NCI-H2196 (cell line): ENCODE results near the gene FAXC.
"Not testable (repeated sequence)": the region's sequence is repeated elsewhere in the genome, so short reads cannot be mapped to it uniquely, and the experiment has no call there.

Experiments used
- DNase-seq: peaks from one replicate; lab custom pipeline; 2025; ENCODE audit not compliant: unreplicated experiment; lab: John Stamatoyannopoulos, UW

The FAXC gene

GRCh38 chr6:99344289-99344688 is 5.2 kb downstream of the FAXC start:
- DNase-seq: no peak

GRCh38 chr6:99341862-99342455 is 7.5 kb downstream of the FAXC start:
- no peak for DNase-seq

DNA sequence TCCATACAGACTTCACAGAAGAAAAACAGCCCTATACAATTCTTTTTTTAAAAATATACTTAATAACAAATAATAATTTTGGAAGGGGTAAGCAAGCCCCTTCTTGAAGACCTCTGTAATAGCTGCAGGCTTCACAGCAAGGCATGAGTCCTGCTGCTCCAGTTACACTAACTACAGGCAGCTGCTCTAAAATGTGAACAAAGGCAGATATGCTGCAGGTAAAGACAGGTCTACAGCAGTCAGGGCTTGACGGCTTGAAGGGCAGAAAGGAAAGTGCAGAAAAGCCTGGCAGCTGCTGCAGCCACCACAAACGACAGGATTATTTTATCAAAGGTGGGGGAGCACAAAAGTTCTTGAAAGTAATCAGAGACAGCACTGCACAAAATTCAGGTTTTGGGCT is 11.3 kb downstream of the FAXC start:
- no peak for DNase-seq

- DNase-seq: not testable (repeated sequence)
These were observed 14.2 kb downstream of the FAXC start for GRCh38 chr6:99335298-99335697.

DNA sequence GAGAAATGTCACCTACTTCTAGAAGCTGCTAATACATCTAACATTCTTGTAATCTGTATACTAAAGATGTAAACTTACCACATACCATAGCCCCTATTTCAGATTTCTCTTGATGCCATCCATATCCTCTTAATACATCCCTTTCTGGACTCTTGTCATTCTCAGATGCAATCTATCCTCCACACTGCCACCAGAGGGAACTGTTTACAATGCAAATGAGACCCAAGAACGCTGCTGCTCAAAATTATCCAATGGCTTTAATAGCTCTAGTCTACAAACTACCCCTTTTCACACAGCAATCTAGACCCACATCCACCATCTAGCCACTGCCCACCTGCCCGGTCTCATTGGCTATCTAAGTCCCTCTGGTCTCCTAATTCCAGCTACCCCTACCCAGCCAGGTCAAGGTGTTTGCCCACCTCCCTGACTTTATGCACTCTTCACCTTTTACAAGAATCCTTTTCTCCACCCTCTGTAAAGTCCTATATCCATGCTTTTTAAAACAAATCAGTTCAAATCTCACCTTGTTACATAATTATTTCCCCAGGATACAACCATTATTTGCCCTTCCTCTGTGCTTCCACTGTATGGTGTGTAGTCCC is 14.8 kb downstream of the FAXC start:
- DNase-seq: peak; percentile 52

GRCh38 chr6:99333068-99333467 is 16.4 kb downstream of the FAXC start:
- DNase-seq: no peak

DNA sequence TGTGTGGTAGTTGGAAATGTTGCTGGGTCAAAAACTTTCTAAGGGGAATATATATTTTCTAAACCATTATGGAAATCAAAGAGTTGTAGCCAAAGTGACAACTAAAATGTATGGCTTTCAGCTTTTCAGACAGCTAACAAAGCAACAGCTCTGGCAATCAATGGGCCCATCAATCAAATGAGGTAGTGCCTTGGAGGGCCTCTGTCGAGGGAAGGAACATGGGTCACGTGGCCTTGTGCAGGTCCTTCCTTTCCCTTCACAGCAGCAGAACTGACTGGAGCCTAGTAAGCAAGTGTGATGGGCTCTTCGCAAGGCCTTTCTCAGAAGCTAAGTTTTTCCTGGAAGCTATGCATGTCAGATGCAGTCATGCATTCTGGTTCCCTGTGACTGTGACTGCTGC is 17.9 kb downstream of the FAXC start:
- DNase-seq: no peak

GRCh38 chr6:99330159-99330558 is 19.3 kb downstream of the FAXC start:
- DNase-seq: peak; percentile 62

DNA sequence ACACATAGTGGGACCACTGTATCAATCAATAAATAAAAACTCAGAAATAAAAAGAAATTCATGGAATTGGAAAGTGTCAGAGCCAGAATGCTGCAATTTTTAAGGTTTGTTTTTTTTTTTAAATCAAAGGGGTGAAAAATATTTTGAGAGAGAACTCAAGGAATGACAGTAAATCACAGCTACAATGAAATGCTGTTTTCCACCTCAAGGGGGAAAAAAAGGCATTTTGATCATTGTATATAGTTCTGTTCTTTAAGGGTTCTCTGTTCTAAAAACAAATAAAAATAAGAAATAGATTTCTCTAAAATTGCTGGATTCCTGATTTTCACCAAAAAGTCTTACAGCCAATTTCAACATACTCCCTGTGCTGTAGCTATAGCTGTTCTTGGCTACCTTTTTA is 24.5 kb downstream of the FAXC start:
- no peak for DNase-seq

GRCh38 chr6:99318566-99318965 is 30.9 kb downstream of the FAXC start:
- DNase-seq: no peak

DNA sequence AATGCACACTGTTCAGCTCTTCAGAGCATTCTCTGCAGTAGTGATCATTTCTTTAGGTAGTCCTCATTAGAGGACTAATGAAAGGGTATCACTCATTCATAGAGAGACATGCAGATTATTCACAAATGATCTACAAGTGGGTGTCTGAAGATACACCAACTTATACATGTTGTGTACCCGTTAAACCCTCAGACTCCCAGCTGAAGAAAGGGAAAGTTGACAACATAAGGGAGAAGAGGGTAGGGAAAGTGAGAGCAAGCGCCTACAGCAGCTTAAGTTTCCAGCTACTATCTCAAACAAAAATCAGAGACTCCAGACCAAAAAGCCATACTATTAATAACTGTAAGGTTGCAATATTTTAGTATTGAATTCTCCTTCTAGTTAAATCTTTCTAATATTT is 37.1 kb downstream of the FAXC start:
- DNase-seq: no peak

DNA sequence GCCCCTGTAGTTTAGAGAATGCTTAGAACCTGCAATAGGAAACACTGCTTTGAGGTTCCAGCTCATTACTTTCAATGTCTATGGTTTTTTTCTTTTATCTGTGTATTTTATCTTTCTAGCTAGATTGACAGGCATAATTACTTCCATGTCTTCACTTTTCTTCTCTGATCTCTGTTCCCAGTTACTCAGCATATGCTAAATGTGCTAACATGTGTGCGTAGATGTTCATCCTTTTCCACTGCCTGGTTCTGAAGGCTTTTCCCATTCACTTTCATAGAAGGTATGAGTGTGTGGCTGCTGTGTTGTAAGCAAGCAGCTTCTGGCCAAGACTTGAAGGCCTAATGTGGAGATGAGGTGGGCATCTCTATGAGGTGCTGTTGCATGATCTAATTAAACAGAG is 38.9 kb downstream of the FAXC start:
- DNase-seq: no peak

GRCh38 chr6:99309557-99309956 is 39.9 kb downstream of the FAXC start:
- DNase-seq: no peak

DNA sequence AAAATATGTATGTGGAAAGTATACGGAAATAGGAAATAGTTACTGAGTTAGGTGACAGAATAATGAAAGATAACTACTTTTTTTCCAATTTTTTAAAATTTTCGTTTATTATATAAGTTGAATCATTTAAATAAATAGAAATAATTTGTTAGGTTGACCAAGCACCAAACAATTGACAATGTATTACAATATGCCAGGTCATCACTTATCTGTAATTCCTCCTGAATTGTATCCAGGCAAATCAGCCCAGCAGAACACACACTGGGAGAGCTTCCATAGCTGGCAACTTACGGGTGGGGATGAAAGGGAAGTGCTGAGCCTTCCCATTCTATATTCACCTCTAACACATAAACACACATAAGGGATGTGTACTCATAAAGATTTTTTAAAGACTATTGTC is 40.7 kb downstream of the FAXC start:
- no peak for DNase-seq

DNA sequence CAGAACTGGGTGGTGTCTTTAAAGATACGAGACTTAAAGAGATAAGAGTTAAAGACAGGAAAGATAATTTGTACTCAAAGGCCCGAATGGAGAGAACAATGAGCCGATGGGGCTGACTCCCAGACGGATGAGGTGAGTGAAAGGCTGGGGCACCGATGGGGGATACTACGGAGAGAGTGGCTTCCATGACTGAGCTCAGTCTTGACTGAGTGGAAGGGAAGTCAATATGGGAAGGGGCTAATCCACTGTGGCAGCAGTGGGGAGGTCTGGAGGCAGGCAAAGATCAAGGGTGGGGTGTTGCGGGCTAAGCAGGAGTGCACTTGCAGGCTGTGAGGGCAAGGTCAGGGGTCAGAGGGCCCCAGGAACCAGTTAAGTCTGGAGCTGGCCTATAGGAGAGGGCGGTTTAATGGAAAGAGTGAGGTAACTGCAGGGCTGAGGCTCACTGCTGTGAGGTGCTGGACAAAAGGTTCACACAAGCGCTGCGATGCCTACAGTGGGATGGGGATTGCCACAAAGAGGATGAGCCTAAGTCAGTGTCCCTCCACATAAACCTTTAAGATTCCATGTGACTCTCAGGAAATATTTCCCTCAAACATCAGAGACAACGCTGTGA is 42.1 kb downstream of the FAXC start:
- no peak for DNase-seq

DNA sequence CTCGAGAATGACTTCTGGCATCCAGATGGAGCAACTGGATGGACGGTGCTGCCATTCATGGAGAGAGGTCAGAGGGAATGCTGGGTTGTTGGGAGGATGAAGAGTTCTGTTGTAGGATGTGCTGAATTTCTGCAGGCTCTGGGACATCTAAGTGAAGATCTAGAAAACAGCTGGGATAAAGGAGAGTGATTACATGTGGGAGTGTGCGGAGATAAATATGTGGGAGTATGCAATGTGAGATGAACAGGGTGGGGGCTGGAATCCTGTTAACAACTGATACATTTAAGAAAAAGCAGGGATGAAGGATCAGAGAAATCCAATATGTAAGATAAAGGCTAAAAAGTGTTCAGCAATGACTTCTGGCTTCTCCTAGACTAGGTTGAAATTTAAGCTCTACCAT is 43.1 kb downstream of the FAXC start:
- DNase-seq: no peak

DNA sequence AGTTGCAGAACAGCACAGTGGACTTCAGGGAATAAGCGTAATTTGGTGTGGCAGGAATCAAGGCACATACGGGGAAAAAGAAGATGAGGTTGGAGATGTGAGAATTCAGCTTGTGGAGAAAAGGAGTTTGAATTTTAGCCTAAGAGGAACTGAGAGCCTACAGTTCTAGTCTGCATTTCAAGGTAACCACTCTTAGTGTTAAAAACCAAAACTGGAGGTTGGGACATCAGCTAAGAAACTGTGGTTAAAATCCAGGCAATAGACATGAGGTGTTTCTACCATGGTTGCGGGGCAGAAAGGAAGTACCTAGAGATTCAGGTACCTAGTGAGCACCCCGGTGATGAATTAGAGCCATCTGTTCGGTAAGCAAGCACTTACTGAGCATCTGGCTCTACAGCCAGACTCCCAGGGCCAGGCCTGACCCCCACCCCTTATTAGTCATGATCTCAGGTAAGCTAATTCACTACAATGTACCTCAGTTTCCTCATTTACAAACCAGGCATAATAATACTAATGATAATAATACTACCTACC is 44.4 kb downstream of the FAXC start:
- no peak for DNase-seq

DNA sequence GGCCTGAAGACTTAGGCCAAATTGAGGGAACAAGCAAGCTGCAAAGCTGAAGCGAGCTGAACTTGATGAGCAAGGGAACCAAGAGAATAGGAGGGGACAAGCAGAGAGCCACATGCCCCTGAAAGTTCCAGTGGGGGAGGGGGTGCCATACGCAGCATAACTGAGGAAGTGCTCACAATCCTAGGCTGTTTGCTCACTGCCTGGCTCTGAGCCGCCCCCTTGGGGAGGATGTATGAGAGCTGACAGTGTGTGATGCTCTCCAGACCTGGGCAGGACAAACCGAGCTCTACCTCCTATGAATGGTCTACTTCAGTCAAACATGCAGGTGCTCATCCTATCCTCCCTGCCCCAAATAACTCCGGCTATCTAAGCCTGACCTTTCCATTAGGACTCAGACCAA is 52.1 kb downstream of the FAXC start:
- no peak for DNase-seq

GRCh38 chr6:99297006-99297405 is 52.5 kb downstream of the FAXC start:
- DNase-seq: no peak

DNA sequence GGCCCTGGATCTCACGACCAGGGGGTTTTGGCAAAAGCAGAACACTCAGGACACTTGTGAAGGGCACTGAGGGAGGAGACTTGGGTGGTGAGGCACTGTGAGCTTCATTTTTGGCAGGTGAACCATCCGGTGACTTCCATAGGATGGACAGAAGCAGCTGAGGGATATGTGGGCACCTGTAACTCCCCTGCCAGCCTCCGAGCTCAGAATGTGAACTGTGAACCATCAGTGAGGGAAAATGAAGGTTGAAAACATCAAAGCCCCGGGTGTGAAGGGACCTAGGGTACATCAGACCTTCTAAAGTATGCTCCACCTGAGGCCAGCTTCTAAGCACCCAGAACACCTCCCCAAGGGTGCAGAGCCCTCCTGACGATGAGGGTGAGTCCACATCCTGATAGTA is 53.2 kb downstream of the FAXC start:
- no peak for DNase-seq

- no peak for DNase-seq
These were observed 54.2 kb downstream of the FAXC start for GRCh38 chr6:99295276-99295675.

DNA sequence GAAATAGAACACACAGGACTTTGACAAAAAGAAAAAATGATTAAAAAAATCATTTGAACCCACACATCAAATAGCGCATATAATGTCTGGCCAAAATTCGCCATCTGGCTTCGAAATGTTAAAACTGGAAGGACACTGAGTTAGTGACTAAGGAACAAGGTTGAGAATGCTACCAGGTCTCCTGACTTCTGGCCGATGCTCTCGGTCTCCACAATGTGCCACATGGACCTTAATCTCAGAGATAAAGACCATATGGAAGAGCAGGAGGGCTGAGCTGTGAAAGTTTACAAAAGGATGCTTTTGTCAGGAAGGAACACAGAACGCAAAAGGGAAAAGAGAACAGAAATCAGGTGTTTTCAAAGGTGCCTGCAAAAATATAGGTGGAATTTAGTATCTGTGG is 54.7 kb downstream of the FAXC start:
- DNase-seq: no peak

DNA sequence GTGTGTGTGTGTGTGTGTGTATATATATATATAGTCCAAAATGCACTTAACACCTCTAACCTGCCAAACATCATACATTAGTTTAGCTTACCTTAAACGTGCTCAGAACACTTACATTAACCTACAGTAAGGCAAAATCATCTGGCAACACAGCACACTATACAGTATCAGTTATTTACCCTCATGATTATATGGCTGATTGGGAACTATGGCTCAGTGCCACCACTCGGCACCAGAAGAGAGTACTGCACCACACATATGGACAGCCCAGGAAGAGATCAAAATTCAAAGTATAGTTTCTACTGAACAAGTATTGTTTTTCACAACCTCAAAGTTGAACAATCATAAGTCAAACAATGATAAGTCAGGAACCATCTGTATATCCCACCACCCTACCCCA is 59.8 kb downstream of the FAXC start:
- DNase-seq: no peak
